C4-2B (cell line): ENCODE results near the gene RBM10.

Experiments
- ZFX ChIP-seq: fragments of 450-650 bp; IDR thresholded peaks from 2 replicates; pipeline ENCODE4 v1.6.1; 2017
- TF ChIP-seq, protein P1 (sequence below): fragments of 450-650 bp; conservative IDR thresholded peaks from 2 replicates; pipeline ENCODE4 v1.5.1; 2017; ENCODE audit warnings: mild to moderate bottlenecking

DNA sequence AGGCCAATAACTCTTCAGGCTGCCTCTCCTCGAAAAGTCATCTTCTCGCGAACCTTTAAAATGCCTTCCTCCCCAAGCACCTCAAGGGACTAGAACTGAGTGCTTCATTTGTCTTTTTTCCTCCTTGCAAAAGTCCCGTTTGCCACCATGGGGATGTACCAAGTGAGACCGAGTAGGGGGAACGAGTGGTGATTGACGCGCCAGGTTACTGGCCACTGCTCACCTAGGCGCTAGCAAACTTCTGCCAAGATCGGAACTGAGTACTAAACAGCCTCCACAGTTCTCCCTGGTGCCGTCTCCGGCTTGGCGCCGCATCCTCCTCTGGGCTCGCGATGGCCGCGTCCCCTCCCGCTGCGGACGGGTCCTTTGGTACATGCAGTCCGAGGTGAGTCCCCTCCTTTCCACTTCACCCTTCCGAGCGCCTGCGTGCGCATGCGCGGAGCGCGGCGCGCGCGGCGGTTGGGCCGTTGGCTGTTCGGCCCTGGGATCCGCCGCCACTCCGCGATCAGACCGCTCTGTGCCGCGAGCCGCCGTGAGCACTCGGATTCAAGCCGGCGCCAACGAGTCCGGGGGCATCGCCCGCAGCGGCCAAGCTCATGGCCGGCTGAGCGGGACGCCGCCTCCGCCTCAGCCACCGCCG is 73.4 kb downstream of the RBM10 start, which contains the start of gene CDK16:
- TF ChIP-seq, protein P1, sequence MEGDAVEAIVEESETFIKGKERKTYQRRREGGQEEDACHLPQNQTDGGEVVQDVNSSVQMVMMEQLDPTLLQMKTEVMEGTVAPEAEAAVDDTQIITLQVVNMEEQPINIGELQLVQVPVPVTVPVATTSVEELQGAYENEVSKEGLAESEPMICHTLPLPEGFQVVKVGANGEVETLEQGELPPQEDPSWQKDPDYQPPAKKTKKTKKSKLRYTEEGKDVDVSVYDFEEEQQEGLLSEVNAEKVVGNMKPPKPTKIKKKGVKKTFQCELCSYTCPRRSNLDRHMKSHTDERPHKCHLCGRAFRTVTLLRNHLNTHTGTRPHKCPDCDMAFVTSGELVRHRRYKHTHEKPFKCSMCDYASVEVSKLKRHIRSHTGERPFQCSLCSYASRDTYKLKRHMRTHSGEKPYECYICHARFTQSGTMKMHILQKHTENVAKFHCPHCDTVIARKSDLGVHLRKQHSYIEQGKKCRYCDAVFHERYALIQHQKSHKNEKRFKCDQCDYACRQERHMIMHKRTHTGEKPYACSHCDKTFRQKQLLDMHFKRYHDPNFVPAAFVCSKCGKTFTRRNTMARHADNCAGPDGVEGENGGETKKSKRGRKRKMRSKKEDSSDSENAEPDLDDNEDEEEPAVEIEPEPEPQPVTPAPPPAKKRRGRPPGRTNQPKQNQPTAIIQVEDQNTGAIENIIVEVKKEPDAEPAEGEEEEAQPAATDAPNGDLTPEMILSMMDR = no peak
- peak; percentile 41; the same call in 1 of the 2 replicates for TF ChIP-seq ZFX
